HG03342 (cell line): ENCODE results near the gene SCNN1A.

Source experiments
- ATAC-seq: cut with Tn5 transposase; IDR thresholded peaks from one replicate; pipeline ENCODE4 v1.9.1; 2021; ENCODE audit warnings: mild to moderate bottlenecking, moderate library complexity; ENCODE audit not compliant: unreplicated experiment

SCNN1A gene

DNA sequence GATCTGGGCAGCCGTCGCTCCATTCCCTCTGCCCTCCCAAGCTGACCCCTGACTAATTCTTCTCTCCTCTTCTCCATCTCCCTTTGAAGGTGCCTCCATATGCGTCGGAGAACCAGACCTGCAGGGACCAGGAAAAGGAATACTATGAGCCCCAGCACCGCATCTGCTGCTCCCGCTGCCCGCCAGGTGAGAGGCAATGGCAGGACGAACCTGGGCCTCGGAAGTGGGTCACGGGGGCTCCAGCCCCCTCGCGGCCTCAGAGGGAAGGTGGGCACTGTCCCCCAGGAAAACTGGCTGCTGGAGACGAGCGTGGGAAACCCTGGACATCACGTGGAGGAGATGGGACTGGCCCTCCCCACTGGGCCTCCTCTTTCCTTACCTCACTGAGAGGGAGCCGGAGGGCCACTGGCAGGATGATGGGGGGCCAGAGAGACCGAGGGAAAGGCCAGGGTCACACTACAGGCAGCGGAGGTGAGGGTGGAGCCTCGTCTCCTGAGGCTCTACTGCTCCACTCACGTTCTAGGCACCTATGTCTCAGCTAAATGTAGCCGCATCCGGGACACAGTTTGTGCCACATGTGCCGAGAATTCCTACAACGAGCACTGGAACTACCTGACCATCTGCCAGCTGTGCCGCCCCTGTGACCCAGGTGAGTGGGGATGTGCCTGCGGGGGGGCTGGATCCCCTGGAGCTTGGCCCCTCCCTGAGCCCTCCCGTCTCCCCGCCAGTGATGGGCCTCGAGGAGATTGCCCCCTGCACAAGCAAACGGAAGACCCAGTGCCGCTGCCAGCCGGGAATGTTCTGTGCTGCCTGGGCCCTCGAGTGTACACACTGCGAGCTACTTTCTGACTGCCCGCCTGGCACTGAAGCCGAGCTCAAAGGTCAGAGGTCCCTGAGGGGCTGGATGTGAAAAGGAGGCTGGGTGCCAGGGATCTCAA is 9.4 kb upstream of the SCNN1A start:
- no peak for ATAC-seq

DNA sequence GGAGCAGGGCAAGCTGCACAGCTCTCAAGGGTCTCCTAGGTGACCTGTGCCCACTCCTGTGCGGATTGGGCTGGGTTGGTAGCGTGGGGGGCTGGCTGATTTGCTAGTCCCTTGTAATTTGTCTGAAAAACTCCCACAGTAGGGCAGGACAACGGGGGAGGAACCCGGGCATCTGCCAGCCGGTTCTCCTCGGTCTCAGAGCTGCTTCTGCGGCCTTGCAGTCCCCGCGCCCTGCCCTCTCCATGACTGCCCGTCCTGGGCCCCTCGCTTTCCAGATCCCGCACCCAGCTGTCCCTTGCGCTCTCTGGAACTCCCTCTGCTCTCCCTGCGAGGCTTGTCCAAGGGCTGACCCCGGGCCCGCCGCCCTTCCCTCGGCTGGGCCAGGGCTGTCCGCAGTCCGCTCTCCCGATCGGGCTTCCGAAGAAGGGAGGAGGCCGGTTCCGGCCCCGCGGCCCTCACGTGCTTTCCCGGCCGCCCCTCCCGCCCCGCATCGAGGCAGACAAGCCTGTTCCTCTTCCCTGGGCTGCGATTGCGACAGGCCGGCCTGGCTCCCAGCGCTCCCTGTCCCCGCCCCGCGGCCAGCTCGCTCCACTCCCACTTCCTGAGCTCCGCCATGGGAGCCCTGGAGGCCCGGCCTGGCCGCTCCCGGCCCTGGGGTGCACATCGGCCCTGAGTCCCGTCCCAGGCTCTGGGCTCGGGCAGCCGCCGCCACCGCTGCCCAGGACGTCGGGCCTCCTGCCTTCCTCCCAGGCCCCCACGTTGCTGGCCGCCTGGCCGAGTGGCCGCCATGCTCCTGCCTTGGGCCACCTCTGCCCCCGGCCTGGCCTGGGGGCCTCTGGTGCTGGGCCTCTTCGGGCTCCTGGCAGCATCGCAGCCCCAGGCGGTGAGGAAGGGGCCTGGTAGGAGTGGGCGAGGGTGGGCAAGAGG is 8.5 kb upstream of the SCNN1A start, which contains the start of gene LTBR:
TSS of gene LTBR (plus strand) at position 591 of the 927 bp plus-strand sequence. CDS start at position 788, 197 bp downstream.
- ATAC-seq, result no peak

DNA sequence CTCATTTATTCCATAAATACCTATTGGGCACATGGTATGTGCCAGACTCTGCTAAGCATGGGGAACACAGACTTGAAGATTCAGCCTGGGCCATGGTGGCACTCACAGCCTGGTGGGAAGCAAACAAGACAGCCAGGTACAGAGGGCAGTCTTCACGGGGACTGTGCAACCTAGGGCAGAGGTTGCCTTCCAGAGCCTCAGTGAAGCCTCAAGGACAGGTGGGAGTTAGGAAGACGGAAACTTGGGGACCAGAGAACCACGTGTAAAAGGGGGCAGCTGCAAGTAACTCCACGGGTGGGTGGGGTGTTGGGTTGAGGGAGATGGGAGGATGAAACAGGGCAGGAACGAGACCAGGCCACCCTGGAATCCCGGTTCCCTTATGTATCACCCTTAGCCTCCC is 7.6 kb upstream of the SCNN1A start:
- ATAC-seq, result no peak

DNA sequence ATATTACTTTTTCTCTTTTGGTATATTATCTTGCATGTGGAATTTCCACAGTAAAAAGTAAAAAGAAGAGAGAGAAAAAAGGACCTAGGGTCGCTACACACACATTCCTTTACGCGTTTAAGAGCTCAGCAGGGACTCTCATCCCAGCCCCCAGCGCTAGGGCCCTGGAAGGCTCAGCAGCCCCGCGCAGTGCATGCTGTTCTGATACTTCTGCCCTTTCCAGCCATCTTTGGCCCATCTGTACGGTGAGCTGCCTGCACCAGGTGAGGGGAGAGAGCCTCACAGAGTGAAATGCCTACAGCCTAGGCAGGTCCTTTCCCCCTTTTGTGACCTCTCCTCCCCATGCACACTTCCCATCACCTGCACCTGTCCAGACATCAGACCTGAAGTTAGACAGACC is 7.0 kb upstream of the SCNN1A start:
- ATAC-seq, result no peak

DNA sequence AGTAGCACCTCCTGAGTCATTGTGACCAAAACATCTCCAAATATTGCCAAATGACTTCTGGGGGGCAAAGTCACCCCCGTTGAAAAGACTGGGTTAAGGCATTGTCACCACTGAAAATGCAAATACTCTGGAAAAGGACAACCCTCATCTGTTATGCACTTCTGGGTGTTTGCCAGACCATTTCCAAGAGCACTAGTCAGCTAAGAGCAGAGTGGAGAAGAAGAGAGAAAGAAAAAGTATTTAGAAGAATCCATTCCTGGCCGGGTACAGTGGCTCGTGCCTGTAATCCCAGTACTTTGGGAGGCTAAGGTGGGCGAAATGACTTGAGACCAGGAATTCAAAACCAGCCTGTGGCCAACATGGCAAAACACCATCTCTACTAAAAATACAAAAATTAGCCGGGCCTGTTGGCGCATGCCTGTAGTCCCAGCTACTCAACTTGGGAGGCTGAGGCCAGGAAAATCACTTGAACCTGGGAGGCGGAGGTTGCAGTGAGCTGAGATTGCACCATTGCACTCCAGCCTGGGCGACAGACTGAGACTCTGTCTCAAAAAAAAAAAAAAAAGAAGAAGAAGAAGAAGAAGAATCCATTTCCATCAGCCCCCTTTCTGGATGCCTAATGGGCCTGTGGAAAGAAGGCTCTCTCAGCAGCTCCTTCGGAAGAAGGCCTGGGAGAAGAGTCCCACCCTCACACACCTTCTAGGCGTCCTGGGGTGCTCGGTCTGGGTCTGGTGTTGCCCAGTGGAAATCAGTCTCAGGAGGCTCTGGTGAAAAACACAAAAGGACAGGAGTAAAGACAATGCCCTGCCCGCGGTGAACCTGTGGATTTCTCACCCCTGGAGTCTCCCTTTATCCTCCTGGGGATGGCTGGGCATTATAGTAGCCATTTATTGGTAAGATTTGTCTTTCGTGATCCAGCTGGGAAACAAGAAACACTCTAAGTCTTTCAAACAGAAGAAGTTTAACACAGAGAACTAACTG is 5.1 kb upstream of the SCNN1A start:
- no peak for ATAC-seq

DNA sequence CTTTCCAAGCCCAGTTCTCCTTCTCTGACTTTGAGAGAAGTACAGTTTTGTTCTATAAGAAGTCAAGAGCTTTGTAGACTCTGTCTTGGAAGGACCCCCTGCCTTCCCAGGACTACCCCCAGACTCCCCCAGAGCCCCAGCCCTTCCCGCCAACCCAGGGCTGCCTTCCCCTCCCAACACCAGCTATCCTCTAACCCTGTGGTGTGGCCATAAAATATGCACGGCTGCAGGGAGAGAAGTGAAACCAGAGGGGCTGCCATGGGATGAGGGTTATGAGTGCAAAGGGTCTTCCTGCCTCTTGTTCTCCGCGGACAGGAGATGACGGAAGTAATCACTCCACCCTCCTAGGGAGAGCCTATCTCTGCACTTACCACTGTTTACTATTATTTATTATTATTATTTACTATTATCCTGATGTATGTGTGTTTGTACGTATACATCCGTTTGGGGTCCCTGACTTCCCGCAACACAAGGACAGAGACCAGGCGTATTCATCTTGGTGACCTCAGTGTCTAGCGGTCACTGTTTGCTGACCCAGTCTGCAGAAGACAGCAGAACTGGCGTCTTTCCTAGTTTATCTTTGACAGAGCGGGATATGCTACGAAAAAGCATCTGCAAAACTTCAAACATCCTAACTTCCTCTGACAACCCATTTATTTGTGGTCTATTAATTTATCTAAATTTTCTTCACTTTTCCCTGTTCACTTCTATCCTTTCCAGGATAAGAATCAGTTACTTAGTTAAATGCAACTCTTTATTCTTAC is 3.5 kb upstream of the SCNN1A start:
- no peak for ATAC-seq

DNA sequence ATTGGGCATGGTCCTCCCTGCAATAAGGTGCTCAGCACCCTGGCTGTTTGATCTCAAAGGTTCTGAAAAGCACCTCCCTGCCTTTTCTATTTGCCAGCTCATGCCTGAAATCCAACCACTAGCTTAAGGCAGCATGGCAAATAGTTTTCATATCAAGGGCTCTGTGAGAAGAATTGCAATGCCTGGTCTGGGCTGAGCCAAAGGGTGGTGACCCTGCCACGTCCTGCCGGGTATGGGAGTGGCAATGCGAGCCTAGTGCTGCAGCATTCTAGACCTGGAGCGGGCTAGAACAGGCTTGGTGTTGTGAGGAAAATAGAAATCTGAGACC is 2.3 kb upstream of the SCNN1A start:
- ATAC-seq, result no peak

DNA sequence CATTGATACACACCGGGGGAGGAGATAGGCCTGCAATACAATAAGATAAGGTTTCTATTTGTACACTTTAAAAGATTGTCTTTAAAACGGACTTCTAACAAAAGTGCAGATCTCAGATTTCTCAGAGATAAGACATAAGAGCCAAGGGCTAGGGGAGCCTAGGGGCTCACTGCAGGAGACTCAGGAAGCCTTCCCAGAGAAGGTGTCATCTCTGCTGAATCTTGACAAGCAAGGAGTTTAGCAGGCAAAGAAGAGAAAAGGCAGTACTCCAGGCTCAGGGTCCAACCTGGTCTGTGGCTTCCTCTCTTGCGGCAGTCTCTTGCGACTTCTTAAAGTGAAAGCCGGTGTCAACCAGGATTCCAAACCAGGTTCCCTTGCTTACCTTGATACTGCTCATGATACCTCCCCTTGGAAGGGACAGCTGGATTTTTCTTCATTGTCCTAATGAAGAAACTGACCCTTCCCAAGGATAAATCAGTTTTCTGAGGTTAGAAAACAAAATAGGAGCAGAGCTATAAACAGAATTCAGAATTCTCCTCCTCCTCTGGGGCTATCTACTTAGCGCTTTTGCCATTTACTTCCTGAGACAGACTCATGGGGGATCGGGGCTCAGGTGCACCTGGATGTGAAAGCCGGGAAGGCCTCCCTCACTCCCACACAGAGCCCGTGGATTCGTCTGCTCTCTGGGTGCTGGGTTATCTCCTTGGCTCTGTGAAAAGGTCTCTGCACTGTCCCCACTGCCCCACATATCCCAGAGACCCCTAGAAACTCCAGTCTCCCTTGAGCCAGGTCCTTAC is 1.7 kb upstream of the SCNN1A start:
- no peak for ATAC-seq

DNA sequence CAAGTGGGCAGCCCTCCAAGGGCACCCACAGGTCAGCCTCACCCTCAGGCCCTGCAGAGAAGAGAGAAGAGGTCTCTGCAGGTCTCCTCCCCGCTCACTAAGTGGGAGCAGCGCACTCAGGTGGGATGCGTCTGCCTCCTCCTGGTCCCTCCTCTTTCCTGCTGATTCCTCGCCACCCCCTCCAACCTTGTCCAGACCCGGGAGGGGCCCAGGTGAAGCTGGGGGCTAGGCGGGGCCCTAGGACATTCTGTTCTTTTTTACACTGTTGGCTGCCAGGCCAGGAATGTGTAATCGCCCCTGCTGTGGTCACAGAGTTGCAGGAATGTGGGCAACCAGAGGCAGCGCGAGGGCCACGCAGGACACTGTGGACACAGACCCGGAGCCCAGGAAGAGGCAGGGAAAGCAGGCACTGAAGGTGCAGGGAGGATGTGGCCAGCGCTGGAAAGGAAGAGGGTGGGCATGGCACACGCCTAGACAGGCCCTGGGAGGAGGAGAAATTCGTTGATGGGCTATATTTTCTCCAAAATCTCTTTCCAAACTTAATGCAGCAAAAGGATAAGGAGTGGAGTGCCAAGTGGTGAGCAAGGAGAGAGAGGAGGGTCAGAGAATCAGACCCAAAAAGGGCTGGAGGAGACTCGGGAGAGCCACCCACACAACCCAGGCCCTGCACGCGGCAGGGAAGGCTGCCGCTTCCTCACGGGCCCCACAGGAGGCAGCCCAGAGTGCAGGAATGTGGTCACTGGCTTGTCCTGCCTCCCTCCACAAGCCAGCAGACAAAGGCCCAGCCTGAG is 911 bp upstream of the SCNN1A start:
- ATAC-seq, result no peak

DNA sequence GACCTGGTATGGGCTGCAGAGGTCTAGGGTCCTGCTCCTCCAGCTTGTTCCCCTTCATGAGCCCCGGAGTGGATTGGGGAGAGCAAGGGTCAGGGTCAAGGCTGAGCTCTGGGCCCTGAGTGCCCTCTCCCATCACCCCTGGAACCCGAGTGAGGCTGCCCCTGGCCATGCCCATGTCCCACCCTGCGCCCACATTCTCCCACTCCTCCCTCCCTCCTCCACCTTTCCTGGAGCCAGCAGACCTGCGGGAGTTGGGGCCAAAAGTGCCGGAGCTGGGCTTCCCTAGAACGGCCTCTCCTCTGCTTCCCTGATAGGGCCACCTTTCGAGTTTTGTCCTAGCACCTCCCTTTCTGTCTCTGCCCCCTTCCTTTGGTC is 590 bp downstream of the SCNN1A start:
- no peak for ATAC-seq

DNA sequence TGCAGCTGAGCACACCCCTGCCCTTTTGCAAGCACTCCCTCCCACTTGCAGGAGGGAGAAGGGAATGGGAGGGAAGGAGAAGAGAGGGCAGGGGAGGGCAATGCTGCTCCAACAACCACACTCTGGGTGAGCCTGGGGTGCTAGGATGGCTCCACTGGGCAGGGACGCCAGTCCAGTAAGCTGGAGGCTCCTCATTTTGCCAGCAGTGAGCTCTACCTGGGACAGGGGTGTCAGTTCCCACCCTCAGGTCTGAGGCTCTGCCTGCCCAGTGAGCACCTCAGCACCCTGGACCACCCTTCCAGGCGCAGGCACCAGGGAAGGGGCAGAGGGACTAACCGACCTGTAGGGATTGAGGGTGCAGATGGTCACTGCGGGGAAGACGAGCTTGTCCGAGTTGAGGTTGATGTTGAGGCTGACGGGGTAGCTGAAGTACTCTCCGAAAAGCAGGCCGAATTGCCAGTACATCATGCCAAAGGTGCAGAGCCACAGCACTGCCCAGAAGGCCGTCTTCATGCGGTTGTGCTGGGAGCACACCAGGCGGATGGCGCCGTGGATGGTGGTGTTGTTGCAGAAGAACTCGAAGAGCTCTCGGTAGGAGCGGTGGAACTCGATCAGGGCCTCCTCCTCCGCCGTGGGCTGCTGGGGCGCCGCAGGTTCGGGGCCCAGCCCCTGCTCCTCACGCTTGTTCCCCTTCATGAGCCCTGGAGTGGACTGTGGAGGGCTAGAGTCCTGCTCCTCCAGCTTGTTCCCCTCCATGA is 1.2 kb downstream of the SCNN1A start:
- ATAC-seq, result no peak

DNA sequence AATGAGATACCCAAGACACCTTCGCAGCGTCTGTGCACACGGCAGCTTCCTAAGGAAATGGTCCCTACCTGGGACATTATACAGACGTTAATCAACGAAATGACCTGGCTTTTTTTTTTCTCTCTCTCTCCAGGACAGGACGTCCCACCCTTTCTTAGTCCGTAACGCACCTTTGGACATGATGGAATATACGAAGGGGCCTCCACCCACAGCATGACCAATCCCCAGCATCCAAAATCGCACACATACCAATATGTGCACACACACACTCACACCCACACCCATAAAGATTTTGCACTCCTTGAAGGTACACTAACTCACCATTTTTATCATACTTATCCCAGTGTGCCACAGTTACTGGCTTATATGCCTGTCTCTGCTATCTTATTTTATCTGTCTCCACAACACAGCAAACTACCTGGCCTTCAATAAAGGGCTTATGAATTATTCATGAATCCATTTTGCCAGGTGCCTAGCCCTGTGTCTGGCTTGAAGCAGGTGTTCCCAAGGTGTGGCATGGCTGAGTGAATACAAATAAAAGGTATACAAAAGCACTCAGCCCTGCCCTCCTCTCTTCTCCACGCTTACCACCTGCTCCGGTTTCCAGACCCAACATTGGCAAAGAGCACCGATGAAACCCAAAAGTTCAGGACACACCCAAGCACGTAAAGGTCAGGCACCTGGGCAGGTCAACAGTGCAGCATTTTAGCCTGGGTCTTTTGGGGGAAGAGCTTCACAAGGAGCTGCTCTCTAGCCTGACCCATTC is 2.2 kb downstream of the SCNN1A start:
- ATAC-seq, result no peak

DNA sequence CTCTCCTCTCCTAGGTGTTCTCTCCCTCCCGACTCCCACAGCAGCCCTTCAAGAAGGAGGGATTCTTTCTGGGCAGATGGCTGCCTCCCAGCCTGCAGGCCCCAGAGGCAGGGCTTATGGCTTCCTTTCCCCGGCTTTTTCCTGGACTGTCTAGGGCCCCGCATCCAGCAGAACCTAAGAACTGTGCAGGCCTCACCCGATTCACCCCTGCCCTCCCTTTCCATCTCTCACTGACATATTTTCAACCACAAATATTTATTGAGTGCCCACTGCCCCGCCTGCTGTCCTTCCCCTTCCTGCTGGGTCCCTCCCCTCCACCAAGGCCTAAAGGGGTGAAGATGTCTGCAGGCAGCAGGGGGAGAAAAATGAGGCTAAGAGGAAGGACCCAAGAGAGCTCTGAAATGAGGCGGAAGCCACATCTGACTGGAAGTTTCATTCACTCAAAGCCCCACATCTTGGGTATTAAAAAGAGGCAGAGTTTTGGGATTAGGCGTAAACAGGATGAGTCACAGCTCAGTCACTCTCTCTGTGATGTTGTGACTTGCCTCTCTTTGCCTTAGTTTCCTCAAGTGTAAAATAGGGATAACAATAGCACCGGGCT is 2.9 kb downstream of the SCNN1A start:
- ATAC-seq, result no peak

DNA sequence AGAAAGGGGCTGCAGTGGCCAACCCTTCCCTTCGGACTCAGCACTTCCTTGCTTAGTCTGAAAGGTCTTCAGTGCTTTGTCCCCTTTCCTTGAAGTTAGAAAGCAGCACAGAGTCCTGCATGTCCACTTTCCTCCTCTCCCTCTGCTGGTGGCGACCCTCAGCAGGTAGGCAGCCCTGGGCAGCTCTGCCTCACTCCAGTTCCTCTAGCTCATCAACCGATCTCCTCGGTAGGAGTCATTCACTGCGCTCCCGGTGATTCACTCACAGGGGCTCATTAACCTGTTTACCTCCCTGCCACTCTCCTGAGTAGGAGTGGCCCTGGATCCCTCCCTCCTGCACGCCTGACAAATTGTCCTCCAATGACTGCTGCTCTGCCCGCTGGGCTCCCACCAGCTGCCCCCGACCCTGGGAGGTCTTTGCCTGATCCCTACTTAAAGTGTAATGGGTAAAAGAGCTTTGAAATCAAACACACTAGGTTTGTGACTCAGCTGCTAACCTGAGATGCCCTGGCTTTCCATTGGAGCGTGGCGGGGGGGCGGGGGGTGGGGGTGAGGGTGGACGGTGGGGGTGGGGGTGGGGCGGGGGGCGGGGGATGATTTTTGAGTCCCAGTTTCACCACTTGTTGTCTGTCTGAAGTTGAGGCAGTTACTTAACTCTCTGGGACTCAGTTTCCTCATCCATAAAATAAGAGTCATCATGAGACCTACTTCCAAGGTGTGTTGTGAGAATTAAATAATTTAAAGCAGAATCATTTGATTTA is 4.2 kb downstream of the SCNN1A start:
- no peak for ATAC-seq

DNA sequence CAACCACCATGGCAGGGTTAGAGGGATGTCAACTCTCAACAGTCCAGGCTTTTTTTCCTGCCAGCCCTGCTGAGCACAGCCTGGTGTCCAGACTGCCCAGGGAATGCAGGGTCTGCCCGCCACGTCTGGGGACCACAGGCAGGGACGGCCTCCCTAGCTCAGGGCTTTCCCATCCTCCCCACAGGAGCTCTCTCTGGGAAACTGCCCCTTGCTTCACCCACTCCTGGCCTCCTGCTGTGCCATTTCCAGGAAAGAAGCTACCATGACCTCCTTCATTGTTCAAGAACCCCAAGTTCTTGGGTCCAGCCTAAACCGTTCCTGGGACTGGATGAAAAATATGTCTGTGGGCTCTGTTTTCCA is 4.8 kb downstream of the SCNN1A start:
- no peak for ATAC-seq
